Measurements from ENCODE around the gene LBR.

Gene LBR

DNA sequence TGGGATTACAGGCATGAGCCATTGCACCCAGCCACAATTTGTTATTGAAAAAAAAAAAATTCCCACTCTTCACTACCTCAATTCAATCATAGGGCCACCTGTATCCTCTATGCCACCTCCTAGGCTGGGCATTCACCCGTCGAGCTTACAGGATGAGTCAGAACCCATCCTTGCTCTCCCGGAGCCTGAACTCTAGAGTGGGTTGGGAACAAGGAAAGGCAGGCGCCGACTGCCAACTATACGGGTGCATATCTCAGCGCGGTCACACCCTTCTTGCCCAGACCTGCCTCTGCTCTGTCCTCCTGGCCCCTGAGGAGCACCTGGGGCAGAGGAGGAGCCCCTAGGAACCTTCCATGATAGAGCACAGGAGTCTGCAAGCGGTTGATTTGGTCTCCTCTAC, 21.4 kb upstream of the LBR start:
- Histone ChIP-seq H3K4me2 (ENCODE audit: low read depth, low read length, poor library complexity, severe bottlenecking) (no peak overlapping the region), H3F3A (ENCODE audit: low read depth) (peaks cover 2% of the 10 kb centered on the region; the same call in 1 of the 2 replicates), H3K9ac (ENCODE audit: low read depth, low read length, poor library complexity, severe bottlenecking) (no peak overlapping the region)

DNA sequence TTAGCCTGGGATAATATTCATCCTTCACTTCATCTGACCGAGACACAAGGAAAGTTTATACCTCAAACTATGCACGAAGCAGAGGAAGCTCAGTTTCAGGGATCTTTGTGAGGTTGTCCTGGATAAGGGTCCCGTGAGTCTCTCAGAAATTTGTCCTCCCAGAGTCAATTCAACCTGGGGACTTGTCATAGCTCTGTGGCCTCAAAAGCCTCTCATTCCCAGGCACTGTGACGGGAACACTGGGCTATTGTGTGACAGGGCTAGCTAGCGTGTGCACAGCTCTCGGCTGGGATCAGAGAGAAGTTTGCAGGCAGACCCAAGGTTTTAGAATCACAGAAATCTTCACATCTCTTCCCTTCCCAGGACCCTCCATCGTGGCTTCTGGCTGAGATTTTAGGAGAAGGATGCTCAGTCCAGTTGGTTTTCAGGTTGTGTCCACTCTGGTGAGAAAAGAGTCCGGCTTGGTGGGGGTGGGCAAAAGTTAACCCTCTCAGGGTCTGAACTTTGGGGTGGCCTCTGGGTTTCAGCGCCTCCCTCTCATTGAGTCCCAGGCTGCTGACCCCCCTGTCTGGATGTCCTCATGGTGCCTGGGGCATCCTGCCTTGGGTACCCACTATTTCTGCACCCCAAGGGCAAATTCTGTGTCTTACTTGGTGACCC, 20.4 kb upstream of the LBR start:
- Histone ChIP-seq H3F3A (ENCODE audit: low read depth) (peaks cover 2% of the 10 kb centered on the region; the same call in 1 of the 2 replicates), H3K9me2 (replicated peaks; ENCODE audit: low read depth, low read length) (no peaks in the 10 kb centered on the region), H3K79me2 (ENCODE audit: insufficient read depth, low read length) (no peaks in the 10 kb centered on the region), H4K20me1 (ENCODE audit: insufficient read depth, low read length, poor library complexity, severe bottlenecking) (no peaks in the 10 kb centered on the region), H3K9ac (ENCODE audit: low read depth, low read length, poor library complexity, severe bottlenecking) (no peak overlapping the region), H3K4me1 (ENCODE audit: insufficient read depth, low read length, poor library complexity, severe bottlenecking) (peaks cover 48% of the 10 kb centered on the region), H3K9me3 (ENCODE audit: insufficient read depth, low read depth, low read length) (no peaks in the 10 kb centered on the region), H3K4me3 (ENCODE audit: low read length, poor library complexity, severe bottlenecking) (no peak overlapping the region), H2AFZ (ENCODE audit: low read length) (no peak overlapping the region), H3K27me3 (ENCODE audit: insufficient read depth, low read length, poor library complexity, severe bottlenecking) (no peaks in the 10 kb centered on the region), H3K36me3 (ENCODE audit: insufficient read depth, low read length) (no peaks in the 10 kb centered on the region), H3K4me2 (ENCODE audit: low read depth, low read length, poor library complexity, severe bottlenecking) (no peak overlapping the region)
- TF ChIP-seq, protein P1, sequence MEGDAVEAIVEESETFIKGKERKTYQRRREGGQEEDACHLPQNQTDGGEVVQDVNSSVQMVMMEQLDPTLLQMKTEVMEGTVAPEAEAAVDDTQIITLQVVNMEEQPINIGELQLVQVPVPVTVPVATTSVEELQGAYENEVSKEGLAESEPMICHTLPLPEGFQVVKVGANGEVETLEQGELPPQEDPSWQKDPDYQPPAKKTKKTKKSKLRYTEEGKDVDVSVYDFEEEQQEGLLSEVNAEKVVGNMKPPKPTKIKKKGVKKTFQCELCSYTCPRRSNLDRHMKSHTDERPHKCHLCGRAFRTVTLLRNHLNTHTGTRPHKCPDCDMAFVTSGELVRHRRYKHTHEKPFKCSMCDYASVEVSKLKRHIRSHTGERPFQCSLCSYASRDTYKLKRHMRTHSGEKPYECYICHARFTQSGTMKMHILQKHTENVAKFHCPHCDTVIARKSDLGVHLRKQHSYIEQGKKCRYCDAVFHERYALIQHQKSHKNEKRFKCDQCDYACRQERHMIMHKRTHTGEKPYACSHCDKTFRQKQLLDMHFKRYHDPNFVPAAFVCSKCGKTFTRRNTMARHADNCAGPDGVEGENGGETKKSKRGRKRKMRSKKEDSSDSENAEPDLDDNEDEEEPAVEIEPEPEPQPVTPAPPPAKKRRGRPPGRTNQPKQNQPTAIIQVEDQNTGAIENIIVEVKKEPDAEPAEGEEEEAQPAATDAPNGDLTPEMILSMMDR (conservative IDR thresholded peaks at IDR 0.05; ENCODE audit: low read length), result no peak
- TF ChIP-seq EZH2phosphoT487 (IDR thresholded peaks at IDR 0.05; ENCODE audit: borderline replicate concordance), result no peak

More for the DNA sequence above, 21.4 kb upstream of the LBR start:
- Histone ChIP-seq H3K79me2 (ENCODE audit: insufficient read depth, low read length) (no peaks in the 10 kb centered on the region), H3K9me3 (ENCODE audit: insufficient read depth, low read depth, low read length) (no peaks in the 10 kb centered on the region), H3K36me3 (ENCODE audit: insufficient read depth, low read length) (no peaks in the 10 kb centered on the region), H3K4me3 (ENCODE audit: low read length, poor library complexity, severe bottlenecking) (no peak overlapping the region), H4K20me1 (ENCODE audit: insufficient read depth, low read length, poor library complexity, severe bottlenecking) (no peaks in the 10 kb centered on the region), H3K4me1 (ENCODE audit: insufficient read depth, low read length, poor library complexity, severe bottlenecking) (peaks cover 39% of the 10 kb centered on the region), H2AFZ (ENCODE audit: low read length) (no peak overlapping the region), H3K9me2 (replicated peaks; ENCODE audit: low read depth, low read length) (no peaks in the 10 kb centered on the region), H3K27me3 (ENCODE audit: insufficient read depth, low read length, poor library complexity, severe bottlenecking) (no peaks in the 10 kb centered on the region)
- TF ChIP-seq, protein P1 (conservative IDR thresholded peaks at IDR 0.05; ENCODE audit: low read length), result no peak
- no peak for TF ChIP-seq EZH2phosphoT487 (IDR thresholded peaks at IDR 0.05; ENCODE audit: borderline replicate concordance)

GRCh38 chr1:225447650-225448089, 19.8 kb upstream of the LBR start:
- H3K36me3 ChIP-seq (ENCODE audit: insufficient read depth, low read length), result no peaks in the 10 kb centered on the region
- H3K79me2 ChIP-seq (ENCODE audit: insufficient read depth, low read length), result no peaks in the 10 kb centered on the region
- H3K4me3 ChIP-seq (ENCODE audit: low read length, poor library complexity, severe bottlenecking), result no peak overlapping the region
- TF ChIP-seq, protein P1 (conservative IDR thresholded peaks at IDR 0.05; ENCODE audit: low read length), result no peak
- TF ChIP-seq EZH2phosphoT487 (IDR thresholded peaks at IDR 0.05; ENCODE audit: borderline replicate concordance), result no peak
- no peaks in the 10 kb centered on the region for H3K9me2 ChIP-seq (replicated peaks; ENCODE audit: low read depth, low read length)
- H3F3A ChIP-seq (ENCODE audit: low read depth), result peaks cover 2% of the 10 kb centered on the region; the same call in 1 of the 2 replicates
- peaks cover 54% of the 10 kb centered on the region for H3K4me1 ChIP-seq (ENCODE audit: insufficient read depth, low read length, poor library complexity, severe bottlenecking)
- H4K20me1 ChIP-seq (ENCODE audit: insufficient read depth, low read length, poor library complexity, severe bottlenecking), result no peaks in the 10 kb centered on the region
- no peak overlapping the region for H3K4me2 ChIP-seq (ENCODE audit: low read depth, low read length, poor library complexity, severe bottlenecking)
- no peaks in the 10 kb centered on the region for H3K9me3 ChIP-seq (ENCODE audit: insufficient read depth, low read depth, low read length)
- H3K9ac ChIP-seq (ENCODE audit: low read depth, low read length, poor library complexity, severe bottlenecking), result no peak overlapping the region
- no peaks in the 10 kb centered on the region for H3K27me3 ChIP-seq (ENCODE audit: insufficient read depth, low read length, poor library complexity, severe bottlenecking)
- H2AFZ ChIP-seq (ENCODE audit: low read length), result no peak overlapping the region
